ENCODE measurements around the gene TMA7. TPM values are rescaled to one million over a fixed set of nuclear protein-coding genes. Genes with fewer than 3 reads are reported as not detected.

The TMA7 gene
- total and polyA plus RNA-seq, 2 of the 13 experiments (the other 11 are each of a cell fraction or from before 2014, with no cell fraction given): 100 to 486 TPM

DNA sequence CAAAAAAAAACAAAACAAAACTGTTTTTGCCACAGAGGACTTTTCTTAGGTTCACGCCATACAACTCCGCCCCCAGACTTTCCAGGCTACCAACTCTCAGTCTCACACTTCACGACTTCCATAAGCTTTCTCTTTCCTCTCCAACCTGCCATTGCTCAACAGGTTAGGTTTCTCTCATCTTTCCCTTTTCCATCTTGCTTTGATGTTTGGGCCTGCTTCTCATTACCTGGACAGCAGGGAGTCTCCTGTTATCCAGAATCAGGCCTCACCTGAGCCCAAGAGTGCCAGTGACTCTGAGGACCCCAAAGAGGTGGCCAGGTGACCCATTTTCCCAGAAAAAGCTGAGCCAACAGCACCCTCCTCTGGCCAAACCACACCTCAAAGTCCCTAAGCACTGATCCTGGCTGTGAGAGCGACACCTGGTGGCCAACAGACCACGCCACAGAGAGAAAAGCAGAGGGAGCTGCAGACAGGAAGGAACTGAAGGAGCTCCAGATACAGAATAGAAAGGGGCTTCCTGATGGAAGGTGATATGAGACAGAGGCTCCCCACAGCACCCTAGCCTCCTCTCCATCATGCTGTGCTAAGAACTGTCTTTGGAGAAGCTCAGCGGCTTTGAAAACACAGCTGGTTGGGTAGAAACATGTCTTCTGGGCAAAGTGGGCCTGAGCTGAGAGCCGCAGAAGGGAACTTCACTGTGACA is 4.1 kb upstream of the TMA7 start (continued):
- TF ChIP-seq, protein P1, sequence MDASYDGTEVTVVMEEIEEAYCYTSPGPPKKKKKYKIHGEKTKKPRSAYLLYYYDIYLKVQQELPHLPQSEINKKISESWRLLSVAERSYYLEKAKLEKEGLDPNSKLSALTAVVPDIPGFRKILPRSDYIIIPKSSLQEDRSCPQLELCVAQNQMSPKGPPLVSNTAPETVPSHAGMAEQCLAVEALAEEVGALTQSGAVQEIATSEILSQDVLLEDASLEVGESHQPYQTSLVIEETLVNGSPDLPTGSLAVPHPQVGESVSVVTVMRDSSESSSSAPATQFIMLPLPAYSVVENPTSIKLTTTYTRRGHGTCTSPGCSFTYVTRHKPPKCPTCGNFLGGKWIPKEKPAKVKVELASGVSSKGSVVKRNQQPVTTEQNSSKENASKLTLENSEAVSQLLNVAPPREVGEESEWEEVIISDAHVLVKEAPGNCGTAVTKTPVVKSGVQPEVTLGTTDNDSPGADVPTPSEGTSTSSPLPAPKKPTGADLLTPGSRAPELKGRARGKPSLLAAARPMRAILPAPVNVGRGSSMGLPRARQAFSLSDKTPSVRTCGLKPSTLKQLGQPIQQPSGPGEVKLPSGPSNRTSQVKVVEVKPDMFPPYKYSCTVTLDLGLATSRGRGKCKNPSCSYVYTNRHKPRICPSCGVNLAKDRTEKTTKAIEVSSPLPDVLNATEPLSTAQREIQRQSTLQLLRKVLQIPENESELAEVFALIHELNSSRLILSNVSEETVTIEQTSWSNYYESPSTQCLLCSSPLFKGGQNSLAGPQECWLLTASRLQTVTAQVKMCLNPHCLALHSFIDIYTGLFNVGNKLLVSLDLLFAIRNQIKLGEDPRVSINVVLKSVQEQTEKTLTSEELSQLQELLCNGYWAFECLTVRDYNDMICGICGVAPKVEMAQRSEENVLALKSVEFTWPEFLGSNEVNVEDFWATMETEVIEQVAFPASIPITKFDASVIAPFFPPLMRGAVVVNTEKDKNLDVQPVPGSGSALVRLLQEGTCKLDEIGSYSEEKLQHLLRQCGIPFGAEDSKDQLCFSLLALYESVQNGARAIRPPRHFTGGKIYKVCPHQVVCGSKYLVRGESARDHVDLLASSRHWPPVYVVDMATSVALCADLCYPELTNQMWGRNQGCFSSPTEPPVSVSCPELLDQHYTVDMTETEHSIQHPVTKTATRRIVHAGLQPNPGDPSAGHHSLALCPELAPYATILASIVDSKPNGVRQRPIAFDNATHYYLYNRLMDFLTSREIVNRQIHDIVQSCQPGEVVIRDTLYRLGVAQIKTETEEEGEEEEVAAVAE (CRISPR knock-in tag; IDR thresholded peaks at IDR 0.05; ENCODE audit: borderline replicate concordance): 0 out of 2 replicates have a peak, but pooled peaks have one; percentile 70
- TF ChIP-seq ZNF7 (CRISPR knock-in tag; IDR thresholded peaks at IDR 0.05) (no peak), ZFP41 (CRISPR knock-in tag; IDR thresholded peaks at IDR 0.05; ENCODE audit: borderline replicate concordance) (no peak), RFXANK (CRISPR knock-in tag; IDR thresholded peaks at IDR 0.05) (no peak), ZNF567 (CRISPR knock-in tag; IDR thresholded peaks at IDR 0.05; ENCODE audit: borderline replicate concordance) (peak; percentile 57; the same call in 1 of the 2 replicates), RXRA (CRISPR knock-in tag; IDR thresholded peaks at IDR 0.05) (peak; percentile 27; the same call in 1 of the 2 replicates), KMT2A (CRISPR knock-in tag; IDR thresholded peaks at IDR 0.05) (no peak), FOXC1 (CRISPR knock-in tag; IDR thresholded peaks at IDR 0.05; ENCODE audit: borderline replicate concordance) (0 out of 2 replicates have a peak, but pooled peaks have one; percentile 46), ZNF143 (CRISPR knock-in tag; IDR thresholded peaks at IDR 0.05) (0 out of 2 replicates have a peak, but pooled peaks have one; percentile 22), ZBTB49 (CRISPR knock-in tag; IDR thresholded peaks at IDR 0.05; ENCODE audit: borderline replicate concordance) (0 out of 2 replicates have a peak, but pooled peaks have one; percentile 30), KDM6A (CRISPR knock-in tag; IDR thresholded peaks at IDR 0.05; ENCODE audit: low read depth) (no peak), ZNF660 (CRISPR knock-in tag; IDR thresholded peaks at IDR 0.05; ENCODE audit: borderline replicate concordance, low read depth) (no peak), YEATS4 (CRISPR knock-in tag; IDR thresholded peaks at IDR 0.05; ENCODE audit: borderline replicate concordance) (0 out of 2 replicates have a peak, but pooled peaks have one; percentile 31)
- TF ChIP-seq, protein P2, sequence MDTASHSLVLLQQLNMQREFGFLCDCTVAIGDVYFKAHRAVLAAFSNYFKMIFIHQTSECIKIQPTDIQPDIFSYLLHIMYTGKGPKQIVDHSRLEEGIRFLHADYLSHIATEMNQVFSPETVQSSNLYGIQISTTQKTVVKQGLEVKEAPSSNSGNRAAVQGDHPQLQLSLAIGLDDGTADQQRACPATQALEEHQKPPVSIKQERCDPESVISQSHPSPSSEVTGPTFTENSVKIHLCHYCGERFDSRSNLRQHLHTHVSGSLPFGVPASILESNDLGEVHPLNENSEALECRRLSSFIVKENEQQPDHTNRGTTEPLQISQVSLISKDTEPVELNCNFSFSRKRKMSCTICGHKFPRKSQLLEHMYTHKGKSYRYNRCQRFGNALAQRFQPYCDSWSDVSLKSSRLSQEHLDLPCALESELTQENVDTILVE (CRISPR knock-in tag; IDR thresholded peaks at IDR 0.05): peak; percentile 86
- TF ChIP-seq, protein P3, sequence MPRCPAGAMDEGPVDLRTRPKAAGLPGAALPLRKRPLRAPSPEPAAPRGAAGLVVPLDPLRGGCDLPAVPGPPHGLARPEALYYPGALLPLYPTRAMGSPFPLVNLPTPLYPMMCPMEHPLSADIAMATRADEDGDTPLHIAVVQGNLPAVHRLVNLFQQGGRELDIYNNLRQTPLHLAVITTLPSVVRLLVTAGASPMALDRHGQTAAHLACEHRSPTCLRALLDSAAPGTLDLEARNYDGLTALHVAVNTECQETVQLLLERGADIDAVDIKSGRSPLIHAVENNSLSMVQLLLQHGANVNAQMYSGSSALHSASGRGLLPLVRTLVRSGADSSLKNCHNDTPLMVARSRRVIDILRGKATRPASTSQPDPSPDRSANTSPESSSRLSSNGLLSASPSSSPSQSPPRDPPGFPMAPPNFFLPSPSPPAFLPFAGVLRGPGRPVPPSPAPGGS (CRISPR knock-in tag; IDR thresholded peaks at IDR 0.05): no peak
- TF ChIP-seq, protein P4, sequence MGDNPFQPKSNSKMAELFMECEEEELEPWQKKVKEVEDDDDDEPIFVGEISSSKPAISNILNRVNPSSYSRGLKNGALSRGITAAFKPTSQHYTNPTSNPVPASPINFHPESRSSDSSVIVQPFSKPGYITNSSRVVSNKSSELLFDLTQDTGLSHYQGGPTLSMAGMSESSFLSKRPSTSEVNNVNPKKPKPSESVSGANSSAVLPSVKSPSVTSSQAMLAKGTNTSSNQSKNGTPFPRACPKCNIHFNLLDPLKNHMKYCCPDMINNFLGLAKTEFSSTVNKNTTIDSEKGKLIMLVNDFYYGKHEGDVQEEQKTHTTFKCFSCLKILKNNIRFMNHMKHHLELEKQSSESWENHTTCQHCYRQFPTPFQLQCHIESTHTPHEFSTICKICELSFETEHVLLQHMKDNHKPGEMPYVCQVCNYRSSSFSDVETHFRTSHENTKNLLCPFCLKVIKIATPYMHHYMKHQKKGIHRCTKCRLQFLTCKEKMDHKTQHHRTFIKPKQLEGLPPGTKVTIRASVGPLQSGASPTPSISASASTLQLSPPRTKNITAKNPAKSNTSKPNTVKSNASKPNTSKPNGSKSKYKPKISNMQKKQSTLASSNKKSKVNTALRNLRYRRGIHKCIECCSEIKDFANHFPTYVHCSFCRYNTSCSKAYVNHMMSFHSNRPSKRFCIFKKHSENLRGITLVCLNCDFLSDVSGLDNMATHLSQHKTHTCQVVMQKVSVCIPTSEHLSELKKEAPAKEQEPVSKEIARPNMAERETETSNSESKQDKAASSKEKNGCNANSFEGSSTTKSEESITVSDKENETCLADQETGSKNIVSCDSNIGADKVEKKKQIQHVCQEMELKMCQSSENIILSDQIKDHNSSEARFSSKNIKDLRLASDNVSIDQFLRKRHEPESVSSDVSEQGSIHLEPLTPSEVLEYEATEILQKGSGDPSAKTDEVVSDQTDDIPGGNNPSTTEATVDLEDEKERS (CRISPR knock-in tag; IDR thresholded peaks at IDR 0.05): 0 out of 2 replicates have a peak, but pooled peaks have one; percentile 39
